GM12873 (cell line): ENCODE results near the gene KRT4.

Experiments used
- CTCF ChIP-seq: IDR thresholded peaks from 2 replicates; pipeline ENCODE4 v1.5.1; 2012; ENCODE audit warnings: low read depth, mild to moderate bottlenecking, moderate library complexity, low read length, control low read depth; ENCODE audit not compliant: insufficient read depth; ENCODE audit errors: missing control alignments

Gene KRT4

GRCh38 chr12:52813885-52814709, at the start of gene KRT4:
Gene KRT4 (minus strand): TSS chr12:52814116. CDS start chr12:52814058, 58 bp downstream.
- no peak for TF ChIP-seq CTCF

DNA sequence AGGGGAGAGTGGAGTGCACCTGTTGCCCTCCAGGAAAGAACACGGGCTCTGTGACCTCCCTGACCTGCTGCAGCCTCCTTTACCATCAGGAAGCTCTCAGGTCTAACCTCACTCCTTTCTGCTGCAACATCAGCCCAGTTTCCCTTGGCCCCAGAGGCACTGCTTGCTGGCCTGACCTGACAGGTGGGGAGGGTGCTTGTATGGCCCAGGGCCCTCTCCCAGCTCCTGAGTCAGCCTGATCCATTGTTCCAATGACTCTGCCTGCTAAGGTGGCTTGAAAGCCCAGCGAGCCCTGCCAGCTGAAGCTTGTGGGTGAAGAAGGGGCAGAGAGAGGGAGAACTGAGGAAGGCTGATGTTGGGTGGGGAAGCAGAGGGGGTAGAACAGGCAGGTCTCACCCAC, 48.1 kb upstream of the KRT4 start:
- TF ChIP-seq CTCF = no peak

GRCh38 chr12:52861511-52861910, 47.6 kb upstream of the KRT4 start:
- TF ChIP-seq CTCF = no peak

DNA sequence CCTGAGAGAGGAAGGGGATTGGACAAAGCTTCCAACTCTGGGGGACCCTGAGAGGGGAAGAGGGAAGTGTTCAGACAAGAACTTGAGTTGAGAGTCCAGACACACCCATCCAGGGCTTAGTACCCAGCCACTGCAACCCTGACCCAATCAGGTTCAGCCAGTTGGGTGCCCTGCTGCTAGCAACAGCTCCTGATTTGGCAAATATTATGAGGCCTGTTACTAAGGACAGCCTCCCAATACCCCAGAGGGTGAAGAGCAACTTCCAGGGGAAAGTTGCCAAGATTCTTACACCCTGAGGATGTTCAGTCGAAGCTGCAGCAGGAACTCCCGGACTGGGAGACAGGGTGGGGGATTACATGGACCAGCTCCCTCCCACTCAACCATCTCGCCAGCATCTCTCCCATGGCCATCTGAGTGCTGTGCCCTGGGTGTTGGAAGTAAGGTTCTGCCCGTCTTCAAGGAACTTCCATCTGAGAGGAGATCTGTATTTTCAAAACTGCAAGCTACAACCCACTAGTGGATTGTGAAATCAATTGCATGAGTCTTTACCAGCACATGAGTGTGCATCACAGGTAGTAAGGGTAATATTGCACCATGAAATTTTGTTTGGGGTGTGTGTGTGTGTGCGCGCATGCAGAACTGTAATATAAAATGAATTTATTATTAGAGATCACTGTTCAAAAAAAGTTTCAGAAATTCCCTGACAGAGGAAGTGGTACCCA, 46.3 kb upstream of the KRT4 start:
- TF ChIP-seq CTCF = no peak

- no peak for TF ChIP-seq CTCF
Observed at GRCh38 chr12:52857500-52857899, 43.6 kb upstream of the KRT4 start.

DNA sequence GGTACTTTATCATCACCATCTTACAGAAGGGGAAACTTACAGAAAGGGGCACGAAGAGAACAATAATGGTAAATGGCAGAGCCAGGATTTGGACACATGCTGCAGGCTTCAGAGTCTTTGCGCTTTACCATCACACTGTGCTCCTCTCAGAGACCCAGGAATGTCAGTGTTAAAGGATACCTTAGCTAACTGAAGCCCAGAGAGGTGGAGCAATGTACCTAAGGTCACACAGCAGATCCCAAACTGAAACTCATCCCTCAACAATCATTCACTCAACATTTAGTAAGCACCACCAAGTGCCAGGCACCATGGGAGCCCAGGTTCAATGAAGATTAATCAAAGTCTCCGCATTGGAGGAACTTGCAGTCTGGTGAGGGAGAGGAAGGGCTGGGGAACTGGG, 42.9 kb upstream of the KRT4 start:
- no peak for TF ChIP-seq CTCF

DNA sequence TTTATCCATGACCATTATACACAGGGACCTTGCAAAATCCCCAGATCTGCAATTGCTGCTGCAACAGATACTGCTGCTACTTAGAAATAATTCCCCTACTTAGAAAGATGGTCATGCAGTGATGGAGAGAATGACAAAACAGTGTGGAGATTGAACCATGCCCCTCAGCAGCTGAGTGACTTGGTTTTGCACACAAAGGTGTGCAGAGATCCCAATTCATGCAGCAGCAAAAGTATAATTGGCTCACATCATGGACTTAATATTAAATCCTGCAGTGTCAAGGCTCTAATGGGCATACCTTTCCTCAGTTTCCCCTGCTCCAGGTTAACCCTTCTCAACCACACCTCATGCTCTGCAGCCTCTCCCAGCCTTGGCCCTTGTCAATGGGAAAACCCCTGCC, 37.9 kb upstream of the KRT4 start:
- no peak for TF ChIP-seq CTCF
